Heart left ventricle (tissue), 16 donors: ENCODE results near the gene GRIK1. TPM values are rescaled to one million over a fixed set of nuclear protein-coding genes. Genes with fewer than 3 reads are reported as not detected.

Experiments
- ATAC-seq, 4 donors: fragments of 200-7000 bp; cut with Tn5 transposase; one replicate each; pipeline ENCODE4 v1.9.1; 2020 to 2022; ENCODE audit warnings: moderate library complexity in 4 of 4, mild to moderate bottlenecking in 3 of 4, moderate number of reproducible peaks in 1 of 4
- DNase-seq, 5 donors: peaks; one replicate each; pipeline ENCODE4 v3.0.0-alpha.2; 2020
- H3K27ac ChIP-seq, 12 donors: fragments of 200-600 bp; sonication (generic) in 4 of 12; one replicate each; pipeline versions ENCODE4 v1.5.0 to v1.8.0; 2016 to 2022; ENCODE audit warnings: mild to moderate bottlenecking in 2 of 12
- H3K27me3 ChIP-seq, 9 donors: fragments of 200-600 bp; sonication (generic) in 2 of 9; one replicate each; pipeline versions ENCODE4 v1.5.1 to v1.8.0; 2016 to 2022; ENCODE audit warnings: mild to moderate bottlenecking in 3 of 9
- H3K36me3 ChIP-seq, 9 donors: fragments of 200-600 bp; sonication (generic) in 2 of 9; one replicate each; pipeline versions ENCODE4 v1.5.0 to v1.8.0; 2018 to 2022; ENCODE audit warnings: mild to moderate bottlenecking in 2 of 9
- H3K4me1 ChIP-seq, 12 donors: fragments of 200-600 bp; sonication (generic) in 4 of 12; one replicate each; pipeline versions ENCODE4 v1.5.0 to v1.8.0; 2016 to 2022; ENCODE audit warnings: mild to moderate bottlenecking in 3 of 12
- H3K4me3 ChIP-seq, 12 donors: fragments of 200-600 bp; sonication (generic) in 4 of 12; one replicate each; pipeline versions ENCODE4 v1.5.0 to v1.8.0; 2017 to 2022; ENCODE audit warnings: mild to moderate bottlenecking in 9 of 12, moderate library complexity in 4 of 12
- H3K9me3 ChIP-seq, 12 donors: fragments of 200-600 bp; sonication (generic) in 4 of 12; one replicate each; pipeline versions ENCODE4 v1.5.0 to v1.8.0; 2016 to 2022; ENCODE audit warnings: mild to moderate bottlenecking in 1 of 12
- POLR2A ChIP-seq, 2 donors: fragments of 450-650 bp; IDR thresholded peaks; one replicate each; pipeline ENCODE4 v1.6.1; 2017; ENCODE audit warnings: antibody characterized with exemption in 2 of 2, mild to moderate bottlenecking in 2 of 2, moderate library complexity in 2 of 2
- WGBS, 4 donors: extraction: QIAGEN DNeasy Blood & Tissue Kit in 2 of 4; methylation state at CpG; one replicate each; pipeline versions ENCODE4 v1.1.5 to v1.1.7; 2013 to 2018; 5-methylcytosine and 5-hydroxymethylcytosine counted together
- intact Hi-C, 10 donors: fragments of 100-400 bp; cut with DNase I; formaldehyde crosslinking; loops; one replicate each; pipeline versions ENCODE4 v1.11.1 to v1.14.2; 2022
- polyA plus RNA-seq, 2 donors: library from polyadenylated mRNA; stranded (reverse); fragments of 200-250 nt; gene quantifications; one replicate each; pipeline ENCODE4 v1.2.3, GENCODE V29; 2013
- total RNA-seq, 9 donors: library from RNA; depleted of rRNA in 2 of 9; stranded (reverse); fragments of >200 nt in 2 of 9; fragmentation: NEBNext Ultra II Directional in 3 of 9; extraction: Animal tissue kit (Norgen Biotek cat#: 25700) in 3 of 9; gene quantifications; one replicate each; pipeline versions ENCODE4 v1.1.0 to v1.2.4, GENCODE V29; 2016 to 2023
- TF ChIP-seq, protein P1 (sequence below), 12 donors: fragments of 200-600 bp; sonication (generic) in 4 of 12; IDR thresholded peaks; one replicate each; pipeline versions ENCODE4 v1.5.0 to v1.8.0; 2018 to 2022; ENCODE audit warnings: antibody characterized with exemption in 12 of 12, mild to moderate bottlenecking in 5 of 12
- donor health status: ischemic (EF 13 %, LVEDD 7.1; RV severe dilation, severe dysfunction).
- donor health status: healthy with polysubstance abuse.
- donor health status: DM: no; HTN: yes; CAD: no.
- donor health status: DM: no; HTN: no; CAD: no.
- donor health status: ischemic (EF 25% LVEDD 6.9; RV normal size, moderate dysfunction).
- donor health status: ischemic (EF 25% LVEDD 5.7; RV mildly dilated, moderate dysfunction).
- donor health status: healthy.
- donor health status: DM: yes; HTN: yes; CAD: no.
- donor health status: ischemic (EF 35%, LVEDD 5.7; RV mildly dilated, moderate dysfunction).
- donor health status: nonischemic (EF 11% LVEDD 7.7; RV severe dilation, severe dysfunction).
- donor health status: DM: yes; HTN: yes; CAD: no.
- donor health status: PGD.
- donor health status: ischemic (EF 29% LVEDD 5.4; RV normal size, mild dysfunction).
- donor health status: nonischemic (EF 23%, LVEDD 6.1; RV moderate dilation, normal function).

The GRIK1 gene
- total and polyA plus RNA-seq, 11 donors = 0.12 TPM; not detected in 10

DNA sequence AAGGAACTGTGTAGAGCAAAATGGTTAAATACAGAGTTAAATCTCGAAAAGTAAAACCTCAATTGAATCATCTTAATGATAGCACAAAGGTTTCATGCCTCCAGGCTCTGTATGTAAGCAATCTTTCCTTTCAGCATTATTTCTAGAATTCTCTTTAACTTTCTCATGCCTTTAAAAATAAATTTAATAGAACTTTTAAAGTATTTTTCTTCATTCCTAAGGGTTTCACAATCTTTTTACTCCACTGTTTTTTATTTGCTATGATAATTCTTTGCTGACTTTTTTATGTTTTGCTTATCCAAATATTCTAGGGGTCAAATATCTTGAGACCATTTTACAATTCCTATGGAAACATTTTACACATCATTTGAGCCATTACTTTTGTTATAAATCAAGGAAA, 353.1 kb downstream of the GRIK1 start:
- no peak for ATAC-seq
- 82 to 87% (median 83%) methylated on average over 1 of the region's 1 CpG for WGBS, 4 donors
- H3K27ac ChIP-seq = no peak overlapping the region
- no peak for DNase-seq
- H3K36me3 ChIP-seq = no peaks in the 10 kb centered on the region
- no peaks in the 10 kb centered on the region for H3K9me3 ChIP-seq
- intact Hi-C loops = no loop called here
- H3K27me3 ChIP-seq = no peaks in the 10 kb centered on the region
- H3K4me3 ChIP-seq = no peak overlapping the region
- H3K4me1 ChIP-seq = no peaks in the 10 kb centered on the region
- TF ChIP-seq, protein P1, sequence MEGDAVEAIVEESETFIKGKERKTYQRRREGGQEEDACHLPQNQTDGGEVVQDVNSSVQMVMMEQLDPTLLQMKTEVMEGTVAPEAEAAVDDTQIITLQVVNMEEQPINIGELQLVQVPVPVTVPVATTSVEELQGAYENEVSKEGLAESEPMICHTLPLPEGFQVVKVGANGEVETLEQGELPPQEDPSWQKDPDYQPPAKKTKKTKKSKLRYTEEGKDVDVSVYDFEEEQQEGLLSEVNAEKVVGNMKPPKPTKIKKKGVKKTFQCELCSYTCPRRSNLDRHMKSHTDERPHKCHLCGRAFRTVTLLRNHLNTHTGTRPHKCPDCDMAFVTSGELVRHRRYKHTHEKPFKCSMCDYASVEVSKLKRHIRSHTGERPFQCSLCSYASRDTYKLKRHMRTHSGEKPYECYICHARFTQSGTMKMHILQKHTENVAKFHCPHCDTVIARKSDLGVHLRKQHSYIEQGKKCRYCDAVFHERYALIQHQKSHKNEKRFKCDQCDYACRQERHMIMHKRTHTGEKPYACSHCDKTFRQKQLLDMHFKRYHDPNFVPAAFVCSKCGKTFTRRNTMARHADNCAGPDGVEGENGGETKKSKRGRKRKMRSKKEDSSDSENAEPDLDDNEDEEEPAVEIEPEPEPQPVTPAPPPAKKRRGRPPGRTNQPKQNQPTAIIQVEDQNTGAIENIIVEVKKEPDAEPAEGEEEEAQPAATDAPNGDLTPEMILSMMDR (IDR thresholded peaks at IDR 0.05) = no peak
- no peak for TF ChIP-seq POLR2A (IDR thresholded peaks at IDR 0.05)

DNA sequence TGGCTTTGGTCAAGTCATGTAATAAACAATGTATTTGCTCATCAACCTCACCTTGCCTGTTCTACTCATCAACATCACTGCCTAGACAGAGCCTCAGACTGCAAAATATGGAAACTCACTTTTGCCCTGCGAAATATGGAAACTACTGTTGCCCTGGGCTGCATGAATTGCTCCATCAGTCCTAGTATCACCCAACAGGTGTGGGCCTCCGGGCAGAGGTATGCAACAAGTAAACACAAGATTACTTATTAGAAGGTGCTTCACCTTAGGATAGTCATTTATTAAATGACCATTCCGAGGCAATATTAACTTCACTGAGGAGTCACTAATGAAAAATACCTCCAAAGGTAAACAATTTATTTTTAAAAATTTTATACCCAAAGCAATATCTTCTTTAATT, 354.3 kb downstream of the GRIK1 start:
- Histone ChIP-seq H3K27ac (no peak overlapping the region), H3K9me3 (no peaks in the 10 kb centered on the region), H3K4me1 (no peaks in the 10 kb centered on the region), H3K27me3 (no peaks in the 10 kb centered on the region), H3K4me3 (no peak overlapping the region), H3K36me3 (no peaks in the 10 kb centered on the region)
- DNase-seq (no peak), ATAC-seq (no peak)
- TF ChIP-seq, protein P1 (IDR thresholded peaks at IDR 0.05) = no peak
- TF ChIP-seq POLR2A (IDR thresholded peaks at IDR 0.05) = no peak
- 93 to 98% (median 95%) methylated on average over 3 of the region's 3 CpGs for WGBS, 4 donors
- intact Hi-C loops = no loop called here

DNA sequence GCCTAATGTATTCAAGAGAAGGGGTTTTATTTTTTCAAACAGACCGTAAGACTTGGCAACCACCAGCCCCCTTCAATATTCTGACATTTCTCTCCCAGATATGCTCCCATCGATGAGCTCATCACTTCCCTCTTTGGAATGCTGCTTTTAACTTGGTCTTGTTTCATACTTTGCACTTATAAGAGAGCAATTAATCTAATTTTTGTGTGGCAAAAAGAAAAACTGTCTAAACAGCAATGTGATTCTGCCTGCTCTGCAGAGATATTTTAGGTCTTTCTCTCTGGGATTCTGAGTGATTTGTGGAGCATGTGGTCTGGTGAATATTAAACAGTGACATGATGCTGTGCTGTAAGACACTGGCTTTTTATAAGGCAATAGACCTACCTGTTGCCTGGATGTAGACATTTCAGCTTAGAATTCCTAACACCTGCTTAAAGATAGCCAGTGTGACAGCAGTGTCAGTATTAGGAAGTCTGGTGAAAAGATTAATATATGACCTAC, 356.3 kb downstream of the GRIK1 start:
- DNase-seq = no peak
- 69 to 80% (median 73%) methylated on average over 2 of the region's 2 CpGs for WGBS, 4 donors

DNA sequence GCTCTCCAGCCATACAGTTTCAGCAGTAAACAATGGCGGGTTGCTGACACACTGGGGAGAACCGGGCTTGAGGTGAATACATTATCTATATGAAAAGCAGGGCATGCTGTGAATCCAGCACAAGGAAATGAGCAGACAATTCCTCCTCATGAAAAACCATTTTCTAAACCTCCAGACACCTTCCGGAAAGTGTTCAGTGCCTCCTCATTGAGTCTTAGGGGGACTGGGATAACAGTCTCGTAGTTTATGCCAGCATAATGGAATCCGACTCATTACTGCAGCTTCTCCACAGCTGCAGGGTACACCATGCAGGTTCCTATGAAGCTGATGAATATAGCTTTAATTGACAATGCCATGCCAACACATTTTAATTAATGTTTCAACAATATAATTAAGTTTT, 356.9 kb downstream of the GRIK1 start:
- TF ChIP-seq POLR2A (IDR thresholded peaks at IDR 0.05) = no peak
- TF ChIP-seq, protein P1 (IDR thresholded peaks at IDR 0.05) = no peak
- intact Hi-C loops = no loop called here
- 87 to 94% (median 91%) methylated on average over 5 of the region's 5 CpGs for WGBS, 4 donors
- Histone ChIP-seq H3K27me3 (no peaks in the 10 kb centered on the region), H3K4me3 (no peak overlapping the region), H3K9me3 (no peaks in the 10 kb centered on the region), H3K36me3 (no peaks in the 10 kb centered on the region), H3K4me1 (no peaks in the 10 kb centered on the region), H3K27ac (no peak overlapping the region)
- ATAC-seq (no peak), DNase-seq (no peak)

More for the DNA sequence above, 356.3 kb downstream of the GRIK1 start:
- Histone ChIP-seq H3K4me1 (no peaks in the 10 kb centered on the region), H3K36me3 (no peaks in the 10 kb centered on the region), H3K27me3 (no peaks in the 10 kb centered on the region), H3K4me3 (no peak overlapping the region), H3K9me3 (no peaks in the 10 kb centered on the region), H3K27ac (no peak overlapping the region)
- intact Hi-C loops = no loop called here
- TF ChIP-seq, protein P1 (IDR thresholded peaks at IDR 0.05) = no peak
- TF ChIP-seq POLR2A (IDR thresholded peaks at IDR 0.05) = no peak
- no peak for ATAC-seq
